VCaP (cell line): ENCODE data around the gene TCN1.

ENCODE experiments used
- H3K27ac ChIP-seq: fragments of 450-650 bp; 2 replicates; pipeline ENCODE4 v1.5.1; 2017
- TF ChIP-seq, protein P1 (sequence below): fragments of 450-650 bp; conservative IDR thresholded peaks from 2 replicates; pipeline ENCODE4 v1.5.1; 2017; ENCODE audit warnings: mild to moderate bottlenecking, moderate library complexity

The TCN1 gene

DNA sequence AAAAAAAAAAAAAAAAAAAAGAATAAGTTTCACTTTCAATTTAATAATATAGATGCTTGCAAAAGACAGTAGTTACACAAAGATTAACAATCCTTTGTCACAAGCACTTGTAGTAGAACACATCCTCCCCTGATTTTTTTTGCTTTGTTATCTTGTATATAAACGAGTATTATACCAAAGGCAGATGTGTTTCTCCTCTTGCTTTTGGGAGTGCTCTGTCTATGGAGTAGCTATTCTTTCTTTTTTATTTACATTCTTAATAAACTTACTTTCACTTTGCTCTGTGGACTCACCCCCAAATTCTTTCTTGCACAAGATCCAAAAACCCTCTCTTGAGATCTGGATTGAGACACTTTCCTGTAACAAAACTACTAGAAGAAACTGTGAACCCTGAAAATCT is 52.3 kb downstream of the TCN1 start:
- no peak overlapping the region for H3K27ac ChIP-seq
- TF ChIP-seq, protein P1, sequence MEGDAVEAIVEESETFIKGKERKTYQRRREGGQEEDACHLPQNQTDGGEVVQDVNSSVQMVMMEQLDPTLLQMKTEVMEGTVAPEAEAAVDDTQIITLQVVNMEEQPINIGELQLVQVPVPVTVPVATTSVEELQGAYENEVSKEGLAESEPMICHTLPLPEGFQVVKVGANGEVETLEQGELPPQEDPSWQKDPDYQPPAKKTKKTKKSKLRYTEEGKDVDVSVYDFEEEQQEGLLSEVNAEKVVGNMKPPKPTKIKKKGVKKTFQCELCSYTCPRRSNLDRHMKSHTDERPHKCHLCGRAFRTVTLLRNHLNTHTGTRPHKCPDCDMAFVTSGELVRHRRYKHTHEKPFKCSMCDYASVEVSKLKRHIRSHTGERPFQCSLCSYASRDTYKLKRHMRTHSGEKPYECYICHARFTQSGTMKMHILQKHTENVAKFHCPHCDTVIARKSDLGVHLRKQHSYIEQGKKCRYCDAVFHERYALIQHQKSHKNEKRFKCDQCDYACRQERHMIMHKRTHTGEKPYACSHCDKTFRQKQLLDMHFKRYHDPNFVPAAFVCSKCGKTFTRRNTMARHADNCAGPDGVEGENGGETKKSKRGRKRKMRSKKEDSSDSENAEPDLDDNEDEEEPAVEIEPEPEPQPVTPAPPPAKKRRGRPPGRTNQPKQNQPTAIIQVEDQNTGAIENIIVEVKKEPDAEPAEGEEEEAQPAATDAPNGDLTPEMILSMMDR, result no peak

- TF ChIP-seq, protein P1, result no peak
- no peak overlapping the region for H3K27ac ChIP-seq
Observed at GRCh38 chr11:59813364-59813763, 52.9 kb downstream of the TCN1 start.

- no peak overlapping the region for H3K27ac ChIP-seq
- TF ChIP-seq, protein P1, result no peak
Observed at GRCh38 chr11:59812220-59812619, 54.1 kb downstream of the TCN1 start.

- H3K27ac ChIP-seq, result peak overlapping the region; percentile 81
- TF ChIP-seq, protein P1, result no peak
Observed at GRCh38 chr11:59810911-59811259, 55.4 kb downstream of the TCN1 start.

DNA sequence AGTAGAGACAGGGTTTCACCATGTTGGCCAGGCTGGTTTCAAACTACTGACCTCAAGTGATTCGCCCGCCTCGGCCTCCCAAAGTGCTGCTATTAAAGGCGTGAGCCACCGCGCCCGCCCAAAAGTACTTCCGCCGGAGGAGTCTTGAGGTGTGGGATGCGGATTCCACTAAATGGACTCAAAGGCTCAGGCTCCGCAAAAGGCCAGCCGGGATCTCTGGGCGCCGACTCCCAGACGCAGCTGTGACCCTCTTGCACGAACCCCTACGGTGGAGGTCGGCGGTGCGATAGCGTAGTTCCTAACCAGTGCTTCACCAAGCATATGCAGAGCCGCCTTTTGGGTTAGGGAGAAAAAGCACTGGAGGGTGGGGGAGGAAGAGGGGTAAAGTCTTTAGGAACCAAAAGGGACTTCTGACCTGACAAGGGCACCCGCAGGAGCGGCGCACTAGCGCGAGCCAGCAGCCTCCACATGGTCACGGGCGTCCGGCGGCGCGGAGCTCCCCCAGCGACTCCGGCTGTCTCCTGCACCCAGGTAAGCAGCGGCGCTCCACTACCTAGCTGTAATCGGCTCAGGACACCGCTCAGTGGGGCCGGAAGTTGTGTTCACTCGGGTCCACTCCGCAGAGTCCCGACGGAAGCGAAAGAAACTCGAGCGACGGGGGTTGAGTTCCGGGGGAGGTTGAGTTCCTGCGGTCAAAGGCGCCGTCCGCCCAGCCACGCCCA is 55.9 kb downstream of the TCN1 start, which contains the start of gene MRPL16:
Gene MRPL16 (minus strand): TSS at position 590 of the 722 bp plus-strand sequence. CDS start 120 bp downstream, at position 470.
- H3K27ac ChIP-seq, result peak within 1 kb of the TSS; percentile 81

GRCh38 chr11:59807047-59807610 is 59.2 kb downstream of the TCN1 start:
- no peak overlapping the region for H3K27ac ChIP-seq
- TF ChIP-seq, protein P1, result no peak

More for the DNA sequence above, 55.9 kb downstream of the TCN1 start, which contains the start of gene MRPL16:
- TF ChIP-seq, protein P1, result peak; percentile 50

- TF ChIP-seq, protein P1, result no peak
- H3K27ac ChIP-seq, result no peak overlapping the region
Observed at GRCh38 chr11:59804061-59804460, 62.2 kb downstream of the TCN1 start.
